OCI-LY1 (cell line): ENCODE measurements around the gene ASRGL1.

Experiments
- H2AFZ ChIP-seq: fragments of 200-600 bp; sonication (generic), shearing (Covaris generic); 2 replicates; pipeline ENCODE4 v1.6.0; 2014; ENCODE audit warnings: antibody characterized with exemption, mild to moderate bottlenecking, low read length
- H3F3A ChIP-seq: fragments of 200-600 bp; sonication (generic), shearing (Covaris generic); 2 replicates; pipeline ENCODE4 v1.6.0; 2014; ENCODE audit warnings: mild to moderate bottlenecking, antibody characterized with exemption, low read length, moderate library complexity; ENCODE audit not compliant: insufficient read depth
- H3K27ac ChIP-seq: fragments of 200-600 bp; sonication (generic); 2 replicates; pipeline ENCODE4 v1.5.1; 2014; ENCODE audit warnings: low read length, mixed run types, mild to moderate bottlenecking, low read depth; ENCODE audit not compliant: poor library complexity, severe bottlenecking
- H3K27me3 ChIP-seq: fragments of 200-600 bp; sonication (generic); 2 replicates; pipeline ENCODE4 v1.6.0; 2014; ENCODE audit warnings: antibody characterized with exemption, mild to moderate bottlenecking, low read length, moderate library complexity; ENCODE audit not compliant: insufficient read depth
- H3K36me3 ChIP-seq: fragments of 200-600 bp; sonication (generic); 2 replicates; pipeline ENCODE4 v1.6.1; 2014; ENCODE audit warnings: mild to moderate bottlenecking, antibody characterized with exemption, low read length, moderate library complexity, mixed read lengths; ENCODE audit not compliant: insufficient read depth
- H3K4me1 ChIP-seq: fragments of 200-600 bp; sonication (generic); 2 replicates; pipeline ENCODE4 v1.5.1; 2014; ENCODE audit warnings: mild to moderate bottlenecking, low read length, moderate library complexity; ENCODE audit not compliant: insufficient read depth, severe bottlenecking
- H3K4me2 ChIP-seq: fragments of 200-600 bp; sonication (generic), shearing (Covaris generic); 2 replicates; pipeline ENCODE4 v1.6.1; 2014; ENCODE audit warnings: low read length
- H3K4me3 ChIP-seq: fragments of 200-600 bp; sonication (generic); 2 replicates; pipeline ENCODE4 v1.5.1; 2014; ENCODE audit warnings: low read length, low read depth, mild to moderate bottlenecking, mixed read lengths; ENCODE audit not compliant: poor library complexity, severe bottlenecking
- H3K79me2 ChIP-seq: fragments of 200-600 bp; shearing (Covaris generic); 2 replicates; pipeline ENCODE4 v1.6.1; 2016; ENCODE audit warnings: mixed run types, low read length, mixed read lengths; ENCODE audit not compliant: insufficient read depth
- H3K9ac ChIP-seq: fragments of 200-600 bp; sonication (generic), shearing (Covaris generic); 2 replicates; pipeline ENCODE4 v1.6.1; 2014; ENCODE audit warnings: mild to moderate bottlenecking, low read length, mixed read lengths
- H3K9me2 ChIP-seq: fragments of 200-600 bp; sonication (generic), shearing (Covaris generic); 2 replicates; pipeline ENCODE4 v1.6.1; 2014; ENCODE audit warnings: low read depth, mild to moderate bottlenecking, low read length, mixed read lengths
- H3K9me3 ChIP-seq: fragments of 200-600 bp; shearing (Covaris generic); 2 replicates; pipeline ENCODE4 v1.6.1; 2014; ENCODE audit warnings: low read length, mixed read lengths
- H4K20me1 ChIP-seq: fragments of 200-600 bp; sonication (generic), shearing (Covaris generic); 2 replicates; pipeline ENCODE4 v1.6.0; 2016; ENCODE audit warnings: mild to moderate bottlenecking, low read length; ENCODE audit not compliant: insufficient read depth
- EZH2 ChIP-seq: fragments of 200-600 bp; sonication (generic), shearing (Covaris generic); IDR thresholded peaks from 2 replicates; pipeline ENCODE4 v1.8.0; 2017; ENCODE audit warnings: borderline replicate concordance, mixed run types, mild to moderate bottlenecking, antibody characterized with exemption, low read length, moderate library complexity, mixed read lengths
- TF ChIP-seq, protein P1 (sequence below): fragments of 200-600 bp; sonication (generic), shearing (Covaris generic); IDR thresholded peaks from 2 replicates; pipeline ENCODE4 v1.5.1; 2017; ENCODE audit warnings: mild to moderate bottlenecking, antibody characterized with exemption, low read length, moderate library complexity, mixed read lengths

The ASRGL1 gene

DNA sequence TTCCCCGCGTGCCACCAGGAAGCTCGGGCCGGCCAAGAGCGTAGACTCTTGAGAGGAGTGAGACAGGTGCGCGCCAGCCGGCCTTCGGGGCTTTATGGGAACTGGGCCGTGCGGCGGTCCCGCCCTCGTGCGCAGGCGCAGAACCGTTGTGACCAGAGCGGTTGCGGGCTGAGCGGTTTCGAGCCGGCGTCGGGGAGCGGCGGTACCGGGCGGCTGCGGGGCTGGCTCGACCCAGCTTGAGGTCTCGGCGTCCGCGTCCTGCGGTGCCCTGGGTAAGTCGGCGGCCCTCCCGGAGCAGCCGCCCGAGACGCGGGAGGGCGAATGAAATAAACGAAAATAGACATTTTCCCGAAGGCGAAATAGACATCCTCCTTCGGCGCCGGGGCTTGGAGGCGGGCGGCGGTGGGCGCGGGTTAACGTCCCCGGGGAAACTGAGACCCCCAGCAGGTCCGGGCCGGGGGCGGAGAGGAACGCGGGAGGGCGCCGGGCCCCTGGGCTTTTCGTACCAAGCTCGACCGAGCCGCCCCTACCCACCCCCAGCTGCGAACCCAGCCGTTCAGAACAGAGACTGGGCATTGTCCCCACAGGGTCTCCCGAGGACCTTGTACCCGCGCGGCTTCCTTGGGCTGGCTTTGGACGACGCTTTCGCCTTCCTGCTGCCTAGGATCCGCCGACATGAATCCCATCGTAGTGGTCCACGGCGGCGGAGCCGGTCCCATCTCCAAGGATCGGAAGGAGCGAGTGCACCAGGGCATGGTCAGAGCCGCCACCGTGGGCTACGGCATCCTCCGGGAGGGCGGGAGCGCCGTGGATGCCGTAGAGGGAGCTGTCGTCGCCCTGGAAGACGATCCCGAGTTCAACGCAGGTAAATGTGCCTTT lies at the start of gene ASRGL1:
TSS of gene ASRGL1 (plus strand) at position 146 of the 879 bp plus-strand sequence. CDS start at position 676, 530 bp downstream.
- TF ChIP-seq, protein P1, sequence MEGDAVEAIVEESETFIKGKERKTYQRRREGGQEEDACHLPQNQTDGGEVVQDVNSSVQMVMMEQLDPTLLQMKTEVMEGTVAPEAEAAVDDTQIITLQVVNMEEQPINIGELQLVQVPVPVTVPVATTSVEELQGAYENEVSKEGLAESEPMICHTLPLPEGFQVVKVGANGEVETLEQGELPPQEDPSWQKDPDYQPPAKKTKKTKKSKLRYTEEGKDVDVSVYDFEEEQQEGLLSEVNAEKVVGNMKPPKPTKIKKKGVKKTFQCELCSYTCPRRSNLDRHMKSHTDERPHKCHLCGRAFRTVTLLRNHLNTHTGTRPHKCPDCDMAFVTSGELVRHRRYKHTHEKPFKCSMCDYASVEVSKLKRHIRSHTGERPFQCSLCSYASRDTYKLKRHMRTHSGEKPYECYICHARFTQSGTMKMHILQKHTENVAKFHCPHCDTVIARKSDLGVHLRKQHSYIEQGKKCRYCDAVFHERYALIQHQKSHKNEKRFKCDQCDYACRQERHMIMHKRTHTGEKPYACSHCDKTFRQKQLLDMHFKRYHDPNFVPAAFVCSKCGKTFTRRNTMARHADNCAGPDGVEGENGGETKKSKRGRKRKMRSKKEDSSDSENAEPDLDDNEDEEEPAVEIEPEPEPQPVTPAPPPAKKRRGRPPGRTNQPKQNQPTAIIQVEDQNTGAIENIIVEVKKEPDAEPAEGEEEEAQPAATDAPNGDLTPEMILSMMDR = no peak
- TF ChIP-seq EZH2 = no peak
- H4K20me1 ChIP-seq = no peaks in the 10 kb centered on the region
- H3K27me3 ChIP-seq = 0 out of 2 replicates have a peak, but pooled peaks cover 5% of the 10 kb centered on the region
- H3K4me1 ChIP-seq = no peaks in the 10 kb centered on the region
- no peak within 1 kb of the TSS for H2AFZ ChIP-seq
- no peak within 1 kb of the TSS for H3K9ac ChIP-seq
- no peaks in the 10 kb centered on the region for H3K36me3 ChIP-seq
- no peaks in the 10 kb centered on the region for H3K9me3 ChIP-seq
- H3K79me2 ChIP-seq = no peaks in the 10 kb centered on the region
- no peak within 1 kb of the TSS for H3K27ac ChIP-seq
- no peak within 1 kb of the TSS for H3K4me2 ChIP-seq
- no peaks in the 10 kb centered on the region for H3K9me2 ChIP-seq
- H3F3A ChIP-seq = no peaks in the 10 kb centered on the region
- H3K4me3 ChIP-seq = no peak within 1 kb of the TSS

- no peaks in the 10 kb centered on the region for H3K27me3 ChIP-seq
- H3F3A ChIP-seq = no peaks in the 10 kb centered on the region
- H3K4me2 ChIP-seq = no peak overlapping the region
- H3K4me3 ChIP-seq = no peak overlapping the region
- no peaks in the 10 kb centered on the region for H3K4me1 ChIP-seq
- H2AFZ ChIP-seq = no peak overlapping the region
- H3K27ac ChIP-seq = no peak overlapping the region
- no peaks in the 10 kb centered on the region for H3K9me2 ChIP-seq
- H3K9me3 ChIP-seq = no peaks in the 10 kb centered on the region
- H3K79me2 ChIP-seq = no peaks in the 10 kb centered on the region
- TF ChIP-seq, protein P1 = no peak
- no peak for TF ChIP-seq EZH2
- no peaks in the 10 kb centered on the region for H4K20me1 ChIP-seq
- H3K36me3 ChIP-seq = no peaks in the 10 kb centered on the region
- no peak overlapping the region for H3K9ac ChIP-seq
These were observed 41.7 kb upstream of the ASRGL1 start for GRCh38 chr11:62295504-62295903.

DNA sequence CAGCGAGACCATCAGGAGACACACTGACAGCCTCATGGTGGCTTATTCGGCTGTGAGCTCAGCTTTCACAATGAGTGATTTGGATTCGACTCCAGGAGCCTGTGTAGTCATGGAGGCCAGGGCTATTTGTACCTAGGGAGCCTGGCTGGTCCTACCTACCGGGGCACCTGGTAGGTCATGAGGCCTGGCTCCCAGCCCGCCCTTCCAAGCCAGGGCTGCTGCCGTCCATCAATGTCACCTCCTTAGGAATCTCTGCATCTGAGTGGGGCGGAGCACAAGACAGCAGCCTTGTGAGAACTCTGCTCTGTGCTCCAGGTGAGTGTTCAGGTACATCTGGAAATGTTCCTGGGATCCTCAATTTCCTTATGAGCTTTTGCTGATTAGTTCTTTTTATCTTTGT lies 38.3 kb upstream of the ASRGL1 start, which contains the start of gene SCGB1D4:
TSS of gene SCGB1D4 (minus strand) at position 101 of the 400 bp plus-strand sequence. CDS start at position 36, 65 bp downstream.
- Histone ChIP-seq H3K4me3 (no peak within 1 kb of the TSS), H3K27ac (no peak within 1 kb of the TSS), H3K9me2 (no peaks in the 10 kb centered on the region), H2AFZ (no peak within 1 kb of the TSS), H3K9me3 (no peaks in the 10 kb centered on the region), H3K36me3 (no peaks in the 10 kb centered on the region), H3K9ac (no peak within 1 kb of the TSS), H3F3A (no peaks in the 10 kb centered on the region), H4K20me1 (no peaks in the 10 kb centered on the region), H3K27me3 (no peaks in the 10 kb centered on the region), H3K4me2 (no peak within 1 kb of the TSS), H3K4me1 (no peaks in the 10 kb centered on the region), H3K79me2 (no peaks in the 10 kb centered on the region)
- TF ChIP-seq, protein P1 = no peak
- TF ChIP-seq EZH2 = no peak
